Smooth muscle cell of the pulmonary artery (primary cell): ENCODE results near the gene GCNT3. TPM values are rescaled to one million over a fixed set of nuclear protein-coding genes. Genes with fewer than 3 reads are reported as not detected.

ENCODE experiments used
- total RNA-seq: library from RNA; depleted of rRNA; stranded (reverse); fragments of >200 nt; gene quantifications from 2 replicates; pipeline ENCODE4 v1.2.3, GENCODE V29; 2014

The GCNT3 gene
- 0.07 and 0.23 TPM in 2 replicates for total RNA-seq

DNA sequence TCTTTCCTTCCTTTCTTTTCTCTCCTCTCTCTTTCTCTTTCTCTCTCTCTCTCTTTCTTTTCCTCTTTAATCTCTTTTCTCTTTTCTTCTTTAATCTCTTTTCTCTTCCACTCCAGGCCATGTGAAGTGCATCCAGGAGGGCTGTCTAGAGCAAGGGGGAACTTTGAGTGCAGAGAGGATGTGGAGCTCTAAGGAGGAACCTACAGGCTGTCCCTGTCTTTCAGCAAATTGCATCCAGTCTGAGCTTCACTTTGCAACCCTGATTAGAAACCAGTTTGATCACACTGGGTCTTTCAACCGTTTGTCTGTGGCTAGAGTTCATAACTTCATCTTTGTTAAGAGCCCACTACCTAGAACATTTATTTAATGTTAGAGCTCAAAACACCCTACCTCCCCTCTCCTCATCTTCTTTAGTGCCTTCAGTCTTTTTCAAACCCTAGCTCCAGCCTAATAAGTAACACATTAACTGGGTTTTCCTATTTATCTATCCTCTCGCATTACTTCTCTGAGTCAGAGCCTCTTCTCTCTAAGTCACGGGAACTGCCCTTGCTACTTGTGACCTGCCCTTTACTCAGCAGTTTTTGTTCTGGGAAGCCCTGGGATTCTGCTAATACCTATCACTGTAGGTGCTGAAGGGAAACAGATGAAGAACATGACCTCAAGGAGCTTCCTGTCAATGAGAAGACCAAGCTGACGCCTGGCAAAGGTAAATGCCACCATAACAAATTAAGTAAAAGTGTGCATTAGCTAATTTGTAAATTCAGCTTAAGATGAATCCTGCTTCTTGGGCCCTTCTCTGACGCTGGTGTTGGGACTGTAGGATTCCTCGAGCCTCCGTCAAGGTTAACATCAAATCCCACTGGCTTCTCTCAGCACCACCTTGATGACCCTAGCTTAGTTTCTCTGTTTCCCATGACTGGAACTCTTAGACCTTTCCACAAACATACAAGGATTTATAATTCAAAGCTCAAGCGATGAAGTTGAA, at the start of gene GCNT3:
GCNT3 (plus strand) TSS at position 508 of the 985 bp plus-strand sequence. CDS start 6,456 bp downstream, outside the sequence.

GRCh38 chr15:59656897-59657634, 45.5 kb downstream of the GCNT3 start, which contains the start of gene GTF2A2:
GTF2A2 (minus strand) TSS chr15:59657515; CDS start chr15:59652277, 5,238 bp downstream.

Other genes with a start within 250 kb of the GCNT3 start
- gene MYO1E, start 238.9 kb upstream of the GCNT3 start, total RNA-seq = 122 and 124 TPM in 2 replicates
- 0.20 and 0.33 TPM in 2 replicates for gene FAM81A, start 173.6 kb upstream of the GCNT3 start, total RNA-seq
- 41.7 and 65.4 TPM in 2 replicates for gene GTF2A2, start 45.7 kb downstream of the GCNT3 start, total RNA-seq
- 70.2 and 80.3 TPM in 2 replicates for gene BNIP2, start 77.5 kb downstream of the GCNT3 start, total RNA-seq